ENCODE results near the gene PDZD4.
"Not testable (repeated sequence)": the region's sequence is repeated elsewhere in the genome, so short reads cannot be mapped to it uniquely, and the experiment has no call there.

The PDZD4 gene

DNA sequence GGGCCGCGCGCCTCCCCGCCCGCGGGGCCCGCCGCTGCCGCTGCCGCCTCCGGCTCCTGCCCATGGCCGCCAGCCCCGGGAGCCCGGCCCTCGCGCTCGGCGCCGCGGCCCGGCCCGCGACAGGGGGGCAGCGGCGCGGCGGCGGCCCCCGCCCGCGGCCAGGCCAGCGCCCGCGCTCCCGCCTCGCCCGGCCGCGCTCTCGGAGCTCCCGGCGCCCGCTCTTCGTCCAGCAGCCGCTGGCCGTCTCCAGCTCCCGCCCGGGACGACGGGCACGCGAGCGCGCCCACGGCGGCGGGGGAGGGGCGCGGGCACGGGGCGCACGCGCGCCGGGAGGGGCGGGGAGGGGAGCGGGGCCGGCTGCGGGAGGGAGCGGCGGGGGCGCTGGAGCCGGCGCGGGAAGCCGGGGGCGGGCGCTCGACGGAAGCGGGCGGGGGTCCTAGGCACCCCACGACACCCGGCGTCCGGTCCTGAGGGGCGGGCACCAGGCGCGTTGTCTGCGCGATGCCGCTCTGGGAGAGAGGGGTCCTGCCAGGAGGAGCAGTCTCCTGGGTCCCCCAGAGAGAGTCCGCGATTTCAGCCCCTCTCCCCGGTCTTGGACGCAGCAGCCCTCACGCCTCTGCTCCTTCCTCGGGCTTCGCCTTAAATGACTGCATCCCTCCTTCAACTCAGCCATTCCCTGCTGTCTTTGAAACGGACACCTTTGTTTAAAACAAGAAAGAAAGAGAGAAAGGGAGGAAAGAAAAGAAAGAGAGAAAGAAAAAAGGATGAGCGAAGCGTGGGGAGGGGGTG, 490 bp upstream of the PDZD4 start:
- DNase-seq, result no peak

DNA sequence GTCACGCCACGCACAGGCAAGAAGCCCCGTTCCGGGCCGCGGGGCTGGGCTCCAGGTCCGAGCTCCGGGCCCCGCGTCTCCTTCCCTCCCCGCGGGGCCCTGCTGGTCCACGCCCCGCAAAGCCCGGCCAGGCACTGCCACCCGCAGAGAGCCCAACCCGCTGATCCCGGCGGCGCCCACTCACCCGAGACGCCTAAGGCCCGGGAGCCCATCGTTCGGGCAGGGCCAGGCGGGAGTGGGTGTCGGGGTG, 870 bp downstream of the PDZD4 start:
- DNase-seq, result no peak

DNA sequence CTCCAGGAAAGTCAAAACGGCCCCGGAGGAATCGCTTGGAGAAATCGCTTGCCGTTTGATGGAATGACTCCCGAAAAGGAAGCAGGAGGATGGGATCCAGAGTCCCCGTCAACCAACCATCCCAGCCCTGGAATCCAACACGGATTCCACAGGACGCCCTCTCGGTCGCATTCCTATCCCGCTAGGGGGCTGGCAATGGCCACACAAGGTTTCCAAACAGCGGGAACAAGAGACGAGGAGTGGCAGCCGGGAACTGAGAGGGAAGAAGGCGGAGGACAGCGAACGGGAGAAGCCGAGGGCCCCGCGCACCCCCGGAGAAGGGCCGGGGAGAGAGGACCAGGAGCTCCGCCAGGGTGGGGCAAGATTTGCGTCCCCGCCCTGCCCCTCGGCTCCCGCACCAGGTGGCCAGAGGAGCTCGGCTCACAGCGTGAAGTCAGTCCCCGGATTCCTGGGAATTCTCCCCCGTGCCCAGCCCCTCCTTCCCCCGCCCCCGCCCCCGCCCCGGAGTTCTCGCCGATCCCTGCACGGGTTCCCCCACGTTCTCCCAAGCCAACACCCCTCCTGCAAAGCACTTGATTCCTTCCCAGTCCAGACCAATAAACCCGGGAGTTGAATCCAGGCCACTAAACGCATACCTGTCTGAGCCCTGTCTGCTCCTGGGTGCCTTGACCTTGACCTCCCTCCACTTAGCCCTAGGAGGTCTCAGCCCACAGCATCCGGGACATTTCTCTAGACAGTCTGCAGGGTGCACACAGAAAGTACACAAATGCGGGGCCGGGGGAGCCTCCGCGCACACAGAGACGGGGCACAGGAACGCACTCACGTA, 1.4 kb downstream of the PDZD4 start:
- DNase-seq, result no peak

DNA sequence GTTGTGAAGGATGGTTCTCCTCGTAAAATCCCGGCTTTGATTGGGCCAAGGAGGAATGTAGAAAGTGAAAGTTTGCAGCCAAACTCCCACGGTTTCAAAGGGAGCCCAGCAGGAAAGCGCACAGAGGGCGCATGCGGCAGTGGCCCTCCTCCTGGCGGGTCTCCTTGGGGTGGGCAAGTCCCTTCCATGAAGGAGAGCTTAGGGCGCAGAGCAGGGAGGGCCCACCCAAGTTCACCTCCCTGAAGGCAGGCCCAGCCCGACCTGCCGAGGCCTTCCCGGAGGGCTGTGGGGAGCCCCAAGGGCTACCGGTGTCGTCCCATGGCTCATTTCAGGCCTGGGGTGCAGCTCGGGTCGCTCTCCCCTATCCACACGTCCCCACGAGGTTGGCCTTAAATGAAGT, 2.0 kb downstream of the PDZD4 start:
- DNase-seq, result no peak

DNA sequence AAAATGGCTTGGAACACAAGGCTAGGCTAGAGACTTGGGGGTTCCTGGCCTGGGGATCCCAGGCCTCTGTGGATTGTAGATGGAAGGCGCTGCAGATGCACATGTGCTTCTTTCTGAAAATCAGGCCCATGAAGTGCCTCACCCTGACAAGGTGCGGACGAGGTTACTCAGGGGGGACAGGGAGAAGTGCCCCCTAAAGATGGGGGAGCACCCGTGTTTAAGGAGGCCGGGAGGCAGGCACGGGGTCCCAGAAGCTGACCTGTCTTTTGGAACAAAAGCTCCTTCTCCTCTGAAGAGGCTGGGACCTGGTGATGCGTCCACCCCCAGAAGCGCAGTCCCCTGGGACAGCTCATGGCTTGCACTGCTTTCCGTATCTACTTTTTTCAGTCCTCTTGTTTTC, 2.4 kb downstream of the PDZD4 start:
- no peak for DNase-seq

DNA sequence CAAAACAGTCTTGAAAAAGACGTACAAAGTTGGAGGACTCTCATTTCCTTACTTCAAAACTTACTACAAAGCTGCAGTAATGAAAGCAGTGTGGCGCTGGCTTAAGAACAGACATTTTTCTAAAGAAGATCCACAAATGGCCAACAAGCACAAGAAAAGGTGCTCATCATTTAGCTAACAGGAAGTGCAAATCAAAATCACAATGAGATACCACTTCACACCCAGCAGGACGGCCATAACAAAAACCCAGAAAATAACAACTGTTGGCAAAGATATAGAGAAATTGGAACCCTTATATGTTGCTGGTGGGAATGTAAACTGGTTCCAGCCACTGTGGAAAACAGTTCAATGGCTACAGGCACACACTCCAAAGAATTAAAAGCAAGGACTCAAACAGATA, 3.3 kb downstream of the PDZD4 start:
- DNase-seq, result no peak

DNA sequence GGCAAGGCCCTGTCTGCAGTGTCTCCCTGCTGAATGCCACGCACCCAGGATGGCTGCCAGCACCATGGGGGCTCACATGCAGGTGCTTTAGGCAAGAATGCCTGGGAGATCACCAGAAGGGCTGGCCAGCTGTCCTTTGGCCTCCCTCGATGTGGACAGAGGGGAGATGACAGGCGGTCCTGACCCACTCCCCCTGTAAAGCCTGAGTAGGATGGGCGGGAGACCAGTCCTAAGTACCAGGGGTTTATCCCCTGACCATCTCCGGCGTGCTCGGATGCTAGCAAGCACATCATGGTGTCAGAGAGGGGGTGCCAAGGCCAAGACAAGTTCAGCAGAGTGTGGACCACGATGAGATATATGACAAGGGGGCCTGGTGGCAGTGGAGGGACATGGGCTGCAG, 5.3 kb downstream of the PDZD4 start:
- DNase-seq, result no peak

DNA sequence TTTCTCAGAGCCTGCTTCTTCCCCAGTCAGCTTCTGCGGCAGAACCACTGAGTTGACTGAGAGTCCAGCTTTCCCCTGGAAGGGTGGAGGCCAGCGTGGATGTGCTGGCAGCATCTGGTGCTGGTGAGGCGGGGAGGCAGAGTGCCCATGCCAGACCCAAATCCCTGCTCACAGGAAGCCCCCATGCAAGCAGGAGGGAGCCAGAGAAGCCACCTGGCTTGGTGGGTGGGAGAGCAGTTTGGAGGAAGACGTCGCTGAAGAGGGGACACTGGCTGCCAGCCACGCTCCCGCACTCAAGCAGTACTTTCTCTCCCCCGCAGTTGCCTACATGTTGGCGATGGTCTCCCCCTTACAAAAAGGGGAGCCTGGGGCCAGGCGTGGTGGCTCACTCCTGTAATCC, 6.0 kb downstream of the PDZD4 start:
- no peak for DNase-seq

DNA sequence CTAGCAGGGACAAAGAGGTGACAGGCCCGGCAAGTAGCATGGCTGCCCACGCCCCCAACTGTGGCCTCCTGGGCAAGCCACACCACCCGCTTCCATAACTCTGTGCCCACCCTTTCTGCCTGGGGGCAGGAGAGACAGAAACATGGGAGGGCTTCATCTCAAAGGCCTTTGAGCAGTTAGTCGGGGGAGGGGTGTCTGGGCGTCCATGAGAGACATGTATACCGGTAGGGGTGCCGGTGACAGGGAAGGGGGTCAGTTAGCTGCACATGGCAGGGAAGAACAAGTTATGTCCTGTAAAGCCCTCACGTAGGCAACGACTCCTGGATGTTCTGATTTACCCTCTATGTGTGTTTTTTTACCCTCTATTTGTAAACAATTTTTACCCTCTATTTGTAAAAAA, 9.3 kb downstream of the PDZD4 start:
- DNase-seq, result no peak

DNA sequence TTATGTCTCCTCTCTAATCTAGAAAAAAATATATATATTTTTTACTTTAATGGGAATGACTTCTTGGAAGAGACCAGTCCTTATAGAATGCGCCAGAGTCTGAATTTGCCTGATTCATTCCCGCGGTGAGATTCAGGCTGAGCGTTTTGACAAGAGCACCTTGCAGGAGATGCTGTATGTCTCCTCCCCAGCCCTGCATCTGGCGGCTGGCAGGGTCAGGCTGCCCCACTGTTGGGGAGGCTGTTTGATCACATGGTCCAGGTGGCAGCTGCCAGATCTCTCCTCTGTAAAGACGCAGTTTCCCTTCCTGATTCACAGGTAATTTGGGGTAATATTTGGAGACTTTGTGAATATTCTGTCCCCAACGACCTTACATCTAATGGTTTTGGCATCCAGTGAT, 9.7 kb downstream of the PDZD4 start:
- no peak for DNase-seq

DNA sequence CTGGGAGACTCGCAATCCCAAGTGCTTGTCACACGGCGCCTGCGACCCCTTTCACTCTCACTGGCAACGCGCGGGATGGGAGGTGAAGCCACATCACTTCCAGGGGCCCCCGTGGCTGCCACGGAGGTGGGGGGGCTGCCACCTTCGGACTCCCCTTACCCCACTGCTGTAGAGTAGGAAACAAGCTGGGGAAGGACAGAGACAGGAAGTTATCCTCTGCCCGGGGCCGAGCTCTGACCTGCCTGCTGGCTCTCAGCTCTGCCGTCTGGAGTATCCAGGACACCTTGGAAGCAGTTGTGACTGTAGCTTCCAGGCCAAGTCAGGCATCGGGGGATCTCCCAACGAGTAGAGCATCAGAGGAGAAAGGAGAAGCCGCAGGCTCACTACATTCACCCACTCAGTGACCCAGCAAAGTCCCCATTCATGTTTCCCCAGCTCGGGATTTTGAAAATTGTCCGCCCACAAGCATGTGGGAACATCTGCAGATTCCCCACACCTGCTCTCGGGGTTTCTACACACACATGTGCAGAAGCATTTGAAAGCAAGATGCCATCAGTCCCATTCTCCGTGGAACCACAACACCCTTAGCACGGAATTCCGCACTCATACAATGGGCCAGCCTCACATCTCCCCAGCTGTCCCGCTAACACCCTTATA, 10.8 kb downstream of the PDZD4 start:
- no peak for DNase-seq

DNA sequence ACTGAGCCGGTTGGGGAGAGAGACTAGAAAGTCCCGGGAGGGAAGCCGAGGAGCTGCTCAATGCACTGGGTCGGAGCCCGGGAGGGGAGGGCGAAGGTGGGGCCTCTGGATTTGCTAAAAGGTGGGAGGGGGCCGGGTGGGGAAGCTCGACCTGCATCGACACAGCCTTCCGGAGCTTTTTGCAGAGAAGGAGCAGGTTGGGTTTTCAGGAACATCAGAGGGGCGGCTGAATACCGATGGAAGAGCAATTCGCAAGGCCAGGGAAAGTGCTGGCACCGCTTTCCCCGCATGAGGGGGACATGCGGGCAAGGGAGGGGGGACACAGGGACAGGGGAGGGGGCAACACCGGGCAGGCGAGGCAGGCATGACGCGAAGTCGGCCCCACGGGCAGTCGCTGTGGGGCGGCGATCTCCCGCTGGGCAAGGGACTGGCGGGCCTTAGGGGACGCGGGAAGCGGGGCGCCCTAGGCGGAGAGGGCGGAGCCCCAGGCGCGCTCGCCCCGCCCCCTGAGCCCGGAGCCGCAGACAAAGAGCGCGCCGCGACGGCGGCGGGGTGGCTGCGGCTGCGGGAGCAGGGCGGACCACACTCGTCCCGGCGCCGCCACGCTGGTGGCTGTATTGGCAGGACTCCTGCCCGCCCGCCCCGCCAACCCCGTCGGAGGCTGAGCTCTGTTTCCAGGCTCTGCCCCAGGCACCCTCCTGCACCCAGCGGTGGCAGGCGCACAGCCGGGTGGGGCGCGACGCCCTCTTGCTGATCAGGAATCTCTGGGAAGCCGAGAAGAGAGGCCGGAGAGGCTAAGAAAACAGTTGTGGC, 11.6 kb downstream of the PDZD4 start:
- DNase-seq, result peak; percentile 58

DNA sequence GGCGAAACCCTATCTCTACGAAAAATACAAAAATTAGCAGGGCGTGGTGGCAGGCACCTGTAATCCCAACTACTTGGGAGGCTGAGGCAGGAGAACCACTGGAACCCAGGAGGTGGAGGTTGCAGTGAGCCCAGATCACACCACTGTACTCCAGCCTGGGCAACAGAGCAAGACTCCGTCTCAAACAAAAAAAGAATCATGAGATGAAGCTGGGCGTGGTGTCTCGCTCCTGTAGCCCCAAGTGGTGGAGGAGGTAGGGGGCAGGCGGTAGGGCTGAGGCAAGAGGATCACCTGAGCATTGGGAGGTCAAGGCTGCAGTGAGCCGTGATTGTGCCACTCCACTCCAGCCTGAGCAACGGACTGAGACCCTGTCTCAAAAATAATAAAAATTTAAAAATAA, 12.3 kb downstream of the PDZD4 start:
- not testable (repeated sequence) for DNase-seq

DNA sequence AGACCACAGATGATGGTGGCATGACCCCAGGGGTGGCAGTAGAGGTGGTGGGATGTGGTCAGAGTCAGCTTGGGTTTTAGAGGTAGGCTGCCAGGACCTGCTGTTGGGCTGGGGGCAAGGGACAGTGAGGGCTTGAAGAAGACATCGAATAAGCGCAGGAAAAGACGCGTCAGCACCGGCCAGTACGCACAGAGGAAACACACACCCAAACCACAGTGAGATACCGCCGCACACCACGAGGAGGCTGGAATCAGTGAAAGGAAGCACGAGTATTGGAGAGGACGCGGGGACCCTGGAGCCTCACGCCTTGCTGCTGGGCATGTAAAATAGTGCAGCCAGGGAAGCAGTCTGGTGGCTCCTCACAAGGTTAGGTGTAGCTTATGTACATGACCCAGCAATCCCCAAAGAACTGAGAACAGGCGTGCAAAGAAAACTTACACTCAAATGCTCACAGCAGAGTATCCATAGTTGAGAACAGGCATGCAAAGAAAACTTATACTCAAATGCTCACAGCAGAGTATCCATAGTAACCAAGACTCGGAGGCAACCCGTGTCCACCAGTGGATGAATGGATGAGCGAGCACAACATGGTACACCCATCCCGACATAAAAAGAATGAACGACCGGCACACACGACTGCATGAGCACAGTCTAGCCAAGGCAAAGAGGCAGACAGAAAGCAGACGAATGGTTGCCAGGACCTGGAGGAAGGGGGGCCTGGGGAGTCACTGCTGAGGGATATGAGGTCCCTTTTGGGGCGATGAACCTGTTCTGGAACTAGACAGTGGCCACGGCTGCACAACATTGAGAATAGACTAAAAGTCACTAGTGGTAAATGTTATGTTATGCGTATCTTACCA, 13.3 kb downstream of the PDZD4 start:
- DNase-seq, result peak; percentile 36

DNA sequence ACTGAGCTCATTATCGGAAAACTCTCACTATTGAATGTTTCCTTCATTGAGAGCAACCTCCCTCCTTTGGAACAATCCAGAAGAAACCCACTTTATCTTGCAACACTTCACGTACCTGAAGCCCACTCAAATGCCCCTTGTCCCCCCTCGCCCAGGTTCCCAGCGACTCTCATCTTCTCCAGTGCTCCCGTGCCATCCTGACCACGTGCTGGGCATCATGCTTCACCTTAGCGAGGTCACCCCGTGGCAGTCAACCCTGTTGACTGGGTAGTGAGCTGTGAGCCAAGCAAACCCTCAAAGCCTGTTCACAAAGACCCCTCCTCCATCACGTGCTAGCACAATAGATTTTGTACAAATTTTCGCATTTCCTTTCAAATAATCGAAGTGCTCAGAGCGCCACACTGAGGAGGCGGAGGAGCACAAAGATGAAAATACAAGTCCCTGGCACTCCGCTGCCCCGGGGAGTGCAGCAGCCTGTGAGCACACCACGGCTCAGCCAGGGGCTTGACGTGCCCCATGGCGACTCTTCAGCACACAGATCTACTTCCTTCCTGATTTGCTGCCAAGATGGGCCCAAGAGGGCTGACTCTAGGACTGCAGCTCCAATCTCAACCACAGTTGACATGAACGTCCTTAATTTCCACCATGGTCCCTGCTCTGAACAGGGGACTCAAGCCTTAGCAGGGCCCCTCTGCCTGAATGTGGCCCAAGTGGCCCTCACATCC, 15.6 kb downstream of the PDZD4 start:
- no peak for DNase-seq

DNA sequence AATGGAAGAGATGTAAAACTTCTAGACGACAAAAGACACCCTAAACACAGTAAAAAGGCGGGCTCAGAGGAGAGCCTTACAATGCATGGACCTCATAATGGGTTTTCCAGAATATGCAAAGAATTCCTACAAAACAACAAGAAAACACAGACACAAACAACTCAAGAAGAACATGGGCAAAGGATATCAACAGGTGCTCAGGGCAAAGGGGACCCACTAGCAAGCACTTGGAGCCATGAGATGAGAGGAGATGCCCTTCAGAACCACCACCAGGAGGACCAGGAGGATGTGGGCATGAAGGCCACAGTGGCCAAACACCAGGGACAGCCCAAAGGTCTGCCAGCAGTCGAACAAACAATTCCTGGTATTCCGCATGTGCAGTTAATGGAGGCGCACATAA, 17.2 kb downstream of the PDZD4 start:
- no peak for DNase-seq

DNA sequence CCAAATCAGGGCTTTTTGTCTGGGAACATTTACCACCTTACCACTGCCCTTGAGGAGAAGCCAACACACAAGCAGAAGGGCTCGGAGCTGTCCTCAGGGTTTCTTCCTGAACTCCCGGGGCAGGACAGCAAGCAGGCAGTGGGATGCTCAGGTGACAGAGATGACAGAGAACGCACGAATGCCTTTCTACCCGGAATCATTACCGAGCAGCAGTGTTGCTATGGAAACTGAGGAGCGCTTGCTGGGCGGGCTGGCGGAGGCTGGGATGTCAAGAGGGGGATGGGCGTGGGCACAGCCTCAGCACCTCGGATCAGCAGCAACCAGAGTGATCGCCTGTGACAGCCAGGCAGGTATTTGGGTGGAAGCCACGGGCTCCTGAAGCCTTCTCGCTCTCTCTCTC, 18.1 kb downstream of the PDZD4 start:
- DNase-seq, result no peak

DNA sequence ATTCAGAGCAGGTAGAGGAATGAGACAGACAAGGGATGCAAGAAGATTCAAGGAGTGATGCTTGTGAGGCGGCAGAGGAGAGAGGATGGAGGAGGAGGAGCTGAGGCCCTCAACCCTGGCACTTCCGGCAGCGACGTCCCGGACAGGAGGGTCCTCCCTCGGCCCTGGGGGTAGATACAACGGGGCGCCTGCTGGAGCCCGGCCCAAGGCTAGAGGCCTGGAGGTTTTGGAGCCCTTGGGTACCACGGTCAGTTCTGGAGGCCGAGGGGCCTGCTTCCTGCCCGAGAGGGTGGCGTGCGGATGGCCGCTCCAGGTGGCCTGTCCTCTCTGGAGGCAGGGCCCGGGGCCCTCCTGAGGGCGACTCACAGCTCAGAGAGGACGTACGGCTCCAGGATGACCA, 22.4 kb downstream of the PDZD4 start:
- no peak for DNase-seq

DNA sequence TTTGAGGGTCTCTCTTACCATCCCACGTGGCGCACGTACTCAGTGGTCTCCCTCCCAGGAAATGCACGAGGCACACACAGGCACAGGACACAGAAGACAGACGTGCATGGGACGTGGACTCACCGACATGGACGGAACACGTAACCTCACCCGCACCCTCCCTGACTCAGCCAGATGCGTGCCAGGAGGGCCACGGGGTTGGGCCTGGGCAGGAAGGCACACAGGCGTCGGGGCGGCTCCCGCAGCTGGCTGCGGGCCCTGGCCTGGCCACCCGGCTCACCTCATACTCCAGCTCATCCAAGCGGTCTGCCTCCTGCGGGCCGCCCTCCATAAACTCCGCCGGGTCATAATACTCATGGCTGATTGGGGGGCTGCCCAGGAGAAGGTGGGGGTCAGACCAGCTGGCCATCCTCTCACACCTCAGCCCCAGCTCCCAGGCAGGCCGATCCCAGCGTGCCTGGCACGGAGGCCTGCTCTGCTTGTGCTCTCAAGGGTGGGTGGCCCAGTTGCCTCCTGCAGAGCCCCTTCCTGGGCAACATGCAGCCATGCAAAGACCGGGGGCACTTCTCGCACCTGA, 23.3 kb downstream of the PDZD4 start:
- no peak for DNase-seq

DNA sequence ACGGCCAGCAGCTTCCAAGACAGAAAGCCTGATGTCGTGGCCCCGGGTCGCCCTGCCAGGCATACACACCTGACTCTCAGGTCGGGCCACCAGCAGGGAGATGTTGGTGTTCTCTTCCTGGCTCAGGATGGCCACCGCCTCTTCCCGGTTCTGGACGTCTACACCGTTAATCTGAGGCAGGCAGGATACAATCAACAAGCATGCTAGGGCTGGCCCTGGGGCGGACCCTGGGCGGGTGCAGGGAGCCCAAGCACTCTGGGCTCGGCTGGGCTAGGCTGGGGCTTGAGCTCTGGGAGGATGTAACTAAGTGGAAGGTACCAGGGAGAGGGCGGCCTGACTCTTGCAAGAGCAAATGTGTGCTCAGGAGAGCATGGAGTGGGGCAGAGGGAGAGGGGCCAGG, 24.9 kb downstream of the PDZD4 start:
- no peak for DNase-seq

DNA sequence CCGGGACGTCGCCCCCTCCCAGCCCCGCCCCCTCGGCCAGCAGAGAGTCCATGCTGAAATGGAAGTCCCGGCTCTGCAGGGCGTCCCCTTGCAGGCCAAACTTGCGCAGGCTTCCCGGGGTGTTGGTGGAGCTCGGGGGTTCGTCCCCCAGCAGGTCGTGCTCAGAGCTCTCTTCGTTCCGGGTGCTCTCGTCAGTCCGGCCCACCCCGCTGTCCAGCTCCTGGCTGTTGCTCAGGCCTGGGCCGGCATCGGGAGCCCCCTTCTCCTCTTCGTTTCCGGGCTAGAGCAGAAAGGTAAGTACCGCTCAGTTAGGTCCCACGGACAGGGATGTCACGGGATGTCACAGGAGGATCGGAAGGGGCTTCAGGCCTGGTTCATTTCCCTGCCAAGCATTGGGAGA, 25.7 kb downstream of the PDZD4 start:
- no peak for DNase-seq

Measured in stimulated activated CD4-positive, alpha-beta T cell treated with anti-CD3 and anti-CD28 coated beads, Interleukin-4, amount 100 ng/mL, for 1 hour (primary cell).